Measurements from ENCODE around the gene ZNRF4.
A peak's percentile ranks its signal among the peaks of the same experiment; 100 is the strongest.

Gene ZNRF4

DNA sequence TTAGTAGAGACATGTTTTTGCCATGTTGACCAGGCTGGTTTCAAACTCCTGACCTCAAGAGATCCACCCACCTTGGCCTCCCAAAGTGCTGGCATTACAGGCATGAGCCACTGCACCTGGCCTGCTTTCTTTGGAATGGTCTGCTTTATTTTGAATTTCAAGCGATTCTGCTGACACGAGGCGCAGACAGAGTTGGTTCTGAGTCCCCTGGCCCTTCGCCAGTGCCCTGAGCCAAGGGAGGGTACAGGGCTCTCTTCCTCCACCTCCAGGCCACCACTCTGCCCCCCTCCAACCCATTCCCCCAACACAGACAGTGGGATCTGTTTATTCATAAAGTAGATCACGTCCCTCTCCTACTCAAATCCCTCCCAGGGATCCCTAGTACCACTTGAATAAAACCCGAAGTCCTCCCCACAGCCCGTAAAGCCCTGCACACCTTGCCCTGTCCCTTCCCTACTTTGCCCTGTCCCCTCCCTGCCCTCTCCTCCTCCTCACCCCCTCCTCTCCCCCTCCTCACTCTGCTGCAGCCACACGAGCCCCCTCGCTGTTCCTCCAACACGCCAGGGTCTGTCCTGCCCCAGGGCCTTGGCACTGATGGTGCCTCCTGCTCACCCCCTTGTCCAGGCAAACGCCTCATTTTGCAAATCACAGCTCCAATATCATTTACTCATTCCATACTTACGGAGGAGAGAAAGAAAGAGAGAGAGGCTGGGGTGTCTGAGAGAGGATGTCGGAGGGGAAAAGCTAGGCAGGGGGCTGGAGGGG lies 22.4 kb downstream of the ZNRF4 start:
- Histone ChIP-seq H3K4me3 (ENCODE audit: insufficient read length, low read depth) (no peak overlapping the region), H3K27me3 (ENCODE audit: insufficient read depth, insufficient read length) (peaks cover 2% of the 10 kb centered on the region), H3K4me1 (ENCODE audit: insufficient read depth, insufficient read length) (no peaks in the 10 kb centered on the region), H3K9me3 (ENCODE audit: insufficient read depth, low read length) (peaks cover 21% of the 10 kb centered on the region; the same call in 1 of the 2 replicates), H3K9ac (ENCODE audit: insufficient read length, low read depth) (no peak overlapping the region), H3K36me3 (ENCODE audit: insufficient read depth, insufficient read length, low read length) (no peaks in the 10 kb centered on the region)
- DNase-seq (ENCODE audit: low read depth, low spot score): no peak
- no peak for TF ChIP-seq SUZ12 (IDR thresholded peaks at IDR 0.05; ENCODE audit: extremely low read depth, insufficient read depth, insufficient read length)
- no peak for TF ChIP-seq ZNF274 (IDR thresholded peaks at IDR 0.05; ENCODE audit: low read depth, low read length)
- no peak for TF ChIP-seq YY1 (IDR thresholded peaks at IDR 0.05; ENCODE audit: insufficient read depth, insufficient read length)

DNA sequence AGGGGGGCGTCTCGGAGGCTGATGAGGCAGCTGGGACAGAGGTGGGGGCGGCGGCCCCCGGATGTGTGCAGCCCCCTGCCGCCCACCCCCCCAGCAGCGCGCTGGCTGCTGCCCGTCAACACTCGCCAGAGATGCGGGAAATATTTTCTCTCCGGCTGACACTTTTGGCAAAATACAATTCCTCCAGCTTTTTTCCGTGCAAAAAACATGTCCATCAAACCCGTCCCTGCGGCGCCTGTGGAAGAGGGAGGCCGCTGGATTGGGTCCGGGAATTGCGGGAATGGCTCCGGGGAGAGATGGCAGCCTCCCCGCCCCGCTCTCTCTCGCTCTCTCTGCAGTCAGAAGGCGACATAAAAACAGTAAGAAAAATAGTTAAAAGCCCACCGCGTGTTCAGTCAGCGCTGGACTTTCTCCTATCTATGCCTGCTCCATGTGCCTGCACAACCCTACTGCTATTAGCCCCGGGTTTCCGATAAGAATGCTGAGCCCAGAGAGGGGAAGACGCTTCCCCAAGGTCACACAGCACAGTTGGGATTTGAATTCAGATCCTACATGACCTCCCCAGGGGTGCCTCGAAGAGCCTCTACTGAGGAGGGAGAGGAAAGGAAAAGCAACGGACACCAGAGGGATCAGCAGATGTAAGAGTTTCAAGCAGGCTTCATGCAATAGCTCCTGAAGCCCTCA lies 23.2 kb downstream of the ZNRF4 start:
- Histone ChIP-seq H3K9ac (ENCODE audit: insufficient read length, low read depth) (no peak overlapping the region), H3K4me1 (ENCODE audit: insufficient read depth, insufficient read length) (no peaks in the 10 kb centered on the region), H3K4me3 (ENCODE audit: insufficient read length, low read depth) (no peak overlapping the region), H3K27me3 (ENCODE audit: insufficient read depth, insufficient read length) (peaks cover 2% of the 10 kb centered on the region), H3K9me3 (ENCODE audit: insufficient read depth, low read length) (peaks cover 24% of the 10 kb centered on the region; the same call in 1 of the 2 replicates), H3K36me3 (ENCODE audit: insufficient read depth, insufficient read length, low read length) (no peaks in the 10 kb centered on the region)
- DNase-seq (ENCODE audit: low read depth, low spot score): no peak
- TF ChIP-seq ZNF274 (IDR thresholded peaks at IDR 0.05; ENCODE audit: low read depth, low read length) (no peak), YY1 (IDR thresholded peaks at IDR 0.05; ENCODE audit: insufficient read depth, insufficient read length) (no peak), SUZ12 (IDR thresholded peaks at IDR 0.05; ENCODE audit: extremely low read depth, insufficient read depth, insufficient read length) (no peak)

DNA sequence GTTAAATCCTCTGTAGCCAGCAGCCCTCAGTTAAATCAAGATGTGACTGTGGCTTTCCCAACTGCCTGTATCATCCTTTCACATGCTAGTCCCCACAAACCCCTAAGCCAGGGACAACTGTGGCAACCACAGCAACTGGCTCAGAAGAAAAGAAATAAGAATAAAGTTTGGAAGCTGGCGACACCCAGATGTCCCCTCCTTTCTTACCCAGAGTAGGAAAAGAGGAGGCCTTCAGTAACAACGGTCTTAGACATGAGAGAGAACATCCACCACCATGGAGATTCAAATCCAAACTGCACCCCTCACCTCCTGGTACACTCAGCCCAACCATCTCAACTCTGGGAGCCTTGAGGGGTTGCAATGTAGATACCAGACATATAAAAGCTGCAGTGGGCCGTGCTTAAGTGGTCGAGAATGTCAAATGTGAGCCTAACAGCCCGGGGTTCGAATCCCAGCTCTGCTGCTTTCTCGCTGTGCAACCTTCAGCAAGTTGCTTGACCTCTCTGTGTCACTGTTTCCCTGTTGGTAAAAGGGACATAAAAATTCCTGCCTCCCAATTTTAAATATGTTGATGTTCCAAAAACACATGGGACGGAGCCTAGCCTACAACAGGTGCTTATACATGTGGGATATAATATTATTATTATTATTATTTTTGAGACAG lies 23.8 kb downstream of the ZNRF4 start:
- Histone ChIP-seq H3K4me1 (ENCODE audit: insufficient read depth, insufficient read length) (peaks cover 2% of the 10 kb centered on the region), H3K9ac (ENCODE audit: insufficient read length, low read depth) (no peak overlapping the region), H3K4me3 (ENCODE audit: insufficient read length, low read depth) (no peak overlapping the region), H3K36me3 (ENCODE audit: insufficient read depth, insufficient read length, low read length) (no peaks in the 10 kb centered on the region), H3K9me3 (ENCODE audit: insufficient read depth, low read length) (peaks cover 24% of the 10 kb centered on the region; the same call in 1 of the 2 replicates), H3K27me3 (ENCODE audit: insufficient read depth, insufficient read length) (peaks cover 2% of the 10 kb centered on the region)
- DNase-seq (ENCODE audit: low read depth, low spot score): no peak
- TF ChIP-seq SUZ12 (IDR thresholded peaks at IDR 0.05; ENCODE audit: extremely low read depth, insufficient read depth, insufficient read length): no peak
- TF ChIP-seq YY1 (IDR thresholded peaks at IDR 0.05; ENCODE audit: insufficient read depth, insufficient read length): no peak
- no peak for TF ChIP-seq ZNF274 (IDR thresholded peaks at IDR 0.05; ENCODE audit: low read depth, low read length)

DNA sequence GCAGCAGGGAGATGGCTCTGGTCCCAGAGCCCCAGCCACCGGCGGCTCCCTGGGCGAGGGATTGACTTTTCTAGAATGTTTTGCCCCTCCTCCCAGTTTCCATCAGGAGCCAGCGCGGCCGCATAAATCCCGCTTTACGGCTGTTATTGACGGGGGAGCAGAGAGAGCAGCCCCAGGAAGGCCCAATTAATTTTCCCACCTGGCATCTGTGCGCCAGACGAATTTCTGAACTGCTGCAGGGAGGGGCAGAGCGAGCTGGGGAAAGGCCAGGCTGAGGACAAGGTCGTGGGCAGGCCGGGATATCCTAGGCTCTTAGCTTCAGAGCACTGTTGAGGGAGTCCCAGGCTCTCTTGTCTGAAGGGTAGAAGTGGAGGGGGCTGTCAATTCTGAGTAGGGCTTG lies 24.7 kb downstream of the ZNRF4 start:
- no peaks in the 10 kb centered on the region for H3K36me3 ChIP-seq (ENCODE audit: insufficient read depth, insufficient read length, low read length)
- TF ChIP-seq SUZ12 (IDR thresholded peaks at IDR 0.05; ENCODE audit: extremely low read depth, insufficient read depth, insufficient read length) (no peak), YY1 (IDR thresholded peaks at IDR 0.05; ENCODE audit: insufficient read depth, insufficient read length) (no peak), ZNF274 (IDR thresholded peaks at IDR 0.05; ENCODE audit: low read depth, low read length) (no peak)
- no peak overlapping the region for H3K9ac ChIP-seq (ENCODE audit: insufficient read length, low read depth)
- H3K4me1 ChIP-seq (ENCODE audit: insufficient read depth, insufficient read length): peaks cover 6% of the 10 kb centered on the region
- peaks cover 2% of the 10 kb centered on the region for H3K27me3 ChIP-seq (ENCODE audit: insufficient read depth, insufficient read length)
- peaks cover 24% of the 10 kb centered on the region; the same call in 1 of the 2 replicates for H3K9me3 ChIP-seq (ENCODE audit: insufficient read depth, low read length)
- no peak for DNase-seq (ENCODE audit: low read depth, low spot score)
- H3K4me3 ChIP-seq (ENCODE audit: insufficient read length, low read depth): no peak overlapping the region

DNA sequence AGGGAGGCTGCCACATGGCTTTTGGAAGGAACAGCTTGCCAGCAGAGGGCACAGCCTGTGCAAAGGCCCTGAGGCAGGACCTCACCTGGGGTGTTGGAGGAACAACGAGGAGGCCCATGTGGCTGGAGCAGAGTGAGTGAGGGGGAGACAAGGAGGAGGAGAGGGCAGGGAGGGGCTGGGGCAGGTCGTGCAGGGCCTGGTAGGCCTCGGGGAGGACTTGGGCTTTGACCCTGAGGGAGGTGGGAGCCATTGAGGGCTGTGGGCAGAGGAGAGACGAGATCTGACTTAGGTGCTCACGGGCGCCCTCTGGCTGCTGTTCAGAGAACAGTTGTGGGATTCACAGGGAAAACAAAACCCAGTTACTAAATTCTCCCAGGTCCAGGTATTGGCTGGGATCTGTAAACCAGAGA lies 25.2 kb downstream of the ZNRF4 start:
- no peak for TF ChIP-seq YY1 (IDR thresholded peaks at IDR 0.05; ENCODE audit: insufficient read depth, insufficient read length)
- TF ChIP-seq SUZ12 (IDR thresholded peaks at IDR 0.05; ENCODE audit: extremely low read depth, insufficient read depth, insufficient read length): no peak
- TF ChIP-seq ZNF274 (IDR thresholded peaks at IDR 0.05; ENCODE audit: low read depth, low read length): no peak
- Histone ChIP-seq H3K27me3 (ENCODE audit: insufficient read depth, insufficient read length) (peaks cover 2% of the 10 kb centered on the region), H3K9me3 (ENCODE audit: insufficient read depth, low read length) (peaks cover 24% of the 10 kb centered on the region; the same call in 1 of the 2 replicates), H3K4me3 (ENCODE audit: insufficient read length, low read depth) (no peak overlapping the region), H3K4me1 (ENCODE audit: insufficient read depth, insufficient read length) (peaks cover 6% of the 10 kb centered on the region), H3K36me3 (ENCODE audit: insufficient read depth, insufficient read length, low read length) (no peaks in the 10 kb centered on the region), H3K9ac (ENCODE audit: insufficient read length, low read depth) (no peak overlapping the region)
- peak; percentile 35 for DNase-seq (ENCODE audit: low read depth, low spot score)

DNA sequence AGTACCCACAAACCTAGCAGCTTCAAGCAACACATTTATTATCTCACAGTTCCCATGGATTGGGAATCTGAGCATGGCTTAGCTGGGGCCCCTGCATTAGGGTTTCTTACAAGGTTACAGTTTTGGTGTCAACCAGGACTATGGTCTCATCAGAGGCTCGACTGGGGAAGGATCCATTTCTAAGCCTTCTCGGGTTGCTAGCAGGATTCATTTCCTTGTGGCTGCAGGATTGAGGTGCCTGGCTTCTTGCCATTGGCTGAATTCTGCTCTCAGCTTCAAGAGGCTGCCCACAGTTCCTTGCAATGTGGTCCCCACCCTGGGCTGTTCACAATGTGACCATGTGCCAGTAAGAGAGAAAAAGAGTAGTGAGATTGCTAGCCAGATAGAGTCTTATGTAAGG lies 26.7 kb downstream of the ZNRF4 start:
- Histone ChIP-seq H3K9me3 (ENCODE audit: insufficient read depth, low read length) (peaks cover 24% of the 10 kb centered on the region; the same call in 1 of the 2 replicates), H3K27me3 (ENCODE audit: insufficient read depth, insufficient read length) (peaks cover 6% of the 10 kb centered on the region)
- no peak for TF ChIP-seq YY1 (IDR thresholded peaks at IDR 0.05; ENCODE audit: insufficient read depth, insufficient read length)
- no peak for TF ChIP-seq ZNF274 (IDR thresholded peaks at IDR 0.05; ENCODE audit: low read depth, low read length)

More for the DNA sequence above, 26.7 kb downstream of the ZNRF4 start:
- H3K9ac ChIP-seq (ENCODE audit: insufficient read length, low read depth): no peak overlapping the region
- peaks cover 6% of the 10 kb centered on the region for H3K4me1 ChIP-seq (ENCODE audit: insufficient read depth, insufficient read length)
- DNase-seq (ENCODE audit: low read depth, low spot score): no peak
- H3K4me3 ChIP-seq (ENCODE audit: insufficient read length, low read depth): no peak overlapping the region
- no peaks in the 10 kb centered on the region for H3K36me3 ChIP-seq (ENCODE audit: insufficient read depth, insufficient read length, low read length)

Measured in NT2/D1 (cell line).